Left ventricle myocardium superior (tissue), 1 donor: ENCODE data around the gene SLC7A9. TPM values are rescaled to one million over a fixed set of nuclear protein-coding genes. Genes with fewer than 3 reads are reported as not detected.

Experiments used
- ATAC-seq: fragments of 200-7000 bp; cut with Tn5 transposase; one replicate; pipeline ENCODE4 v1.9.1; 2020; ENCODE audit warnings: mild to moderate bottlenecking, moderate library complexity
- DNase-seq: peaks from one replicate; pipeline ENCODE4 v3.0.0-alpha.2; 2020
- intact Hi-C: fragments of 100-400 bp; cut with micrococcal nuclease; formaldehyde crosslinking; loops from one replicate; pipeline ENCODE4 v1.11.0; 2022
- long read RNA-seq: library from polyadenylated mRNA; unstranded; transcript quantifications from one replicate; pipeline ENCODE4 v2.0.0, GENCODE V29; 2021
- total RNA-seq: library from RNA; stranded (reverse); fragmentation: NEBNext Ultra II Directional; extraction: Animal tissue kit (Norgen Biotek cat#: 25700); gene quantifications from one replicate; pipeline ENCODE4 v1.2.1, GENCODE V29; 2021
- donor health status: DM: no; HTN: yes; CAD: no; lungs with severe emphysema.

SLC7A9 gene
- not detected for total RNA-seq
- long read RNA-seq = 0 reads

GRCh38 chr19:32869369-32869965 is at the start of gene SLC7A9:
TSS of gene SLC7A9 (minus strand) at chr19:32869767. CDS start at chr19:32868534, 1,233 bp downstream.
- no peak for DNase-seq
- intact Hi-C loops = no loop called here
- no peak for ATAC-seq

GRCh38 chr19:32919365-32919764 is 49.8 kb upstream of the SLC7A9 start:
- no peak for ATAC-seq

GRCh38 chr19:32917616-32917996 is 48.0 kb upstream of the SLC7A9 start:
- intact Hi-C loops = no loop called here
- no peak for ATAC-seq
- no peak for DNase-seq

More at GRCh38 chr19:32919365-32919764, 49.8 kb upstream of the SLC7A9 start:
- no peak for DNase-seq
- intact Hi-C loops = no loop called here

GRCh38 chr19:32916969-32917615 is 47.5 kb upstream of the SLC7A9 start:
- ATAC-seq (no peak), DNase-seq (no peak)
- intact Hi-C loops = no loop called here

- intact Hi-C loops = no loop called here
- DNase-seq = no peak
- no peak for ATAC-seq
Measured at GRCh38 chr19:32914879-32915660, 45.5 kb upstream of the SLC7A9 start.

- intact Hi-C loops = no loop called here
- ATAC-seq = no peak
- no peak for DNase-seq
Measured at GRCh38 chr19:32911467-32911866, 41.9 kb upstream of the SLC7A9 start.

- ATAC-seq (no peak), DNase-seq (no peak)
- intact Hi-C loops = no loop called here
Measured at GRCh38 chr19:32910874-32911273, 41.3 kb upstream of the SLC7A9 start.

GRCh38 chr19:32910094-32910493 is 40.5 kb upstream of the SLC7A9 start:
- DNase-seq (no peak), ATAC-seq (no peak)
- intact Hi-C loops = no loop called here

GRCh38 chr19:32909257-32909656 is 39.7 kb upstream of the SLC7A9 start:
- DNase-seq (no peak), ATAC-seq (no peak)
- intact Hi-C loops = no loop called here

GRCh38 chr19:32908641-32909190 is 39.1 kb upstream of the SLC7A9 start:
- ATAC-seq (no peak), DNase-seq (no peak)
- intact Hi-C loops = no loop called here

GRCh38 chr19:32902448-32902847 is 32.9 kb upstream of the SLC7A9 start:
- DNase-seq = no peak
- intact Hi-C loops = no loop called here
- ATAC-seq = no peak

GRCh38 chr19:32901504-32902161 is 32.1 kb upstream of the SLC7A9 start:
- no peak for ATAC-seq
- intact Hi-C loops = no loop called here
- DNase-seq = no peak

GRCh38 chr19:32896516-32897214 is 27.1 kb upstream of the SLC7A9 start:
- DNase-seq = no peak
- ATAC-seq = no peak
- intact Hi-C loops = no loop called here

GRCh38 chr19:32895384-32895783 is 25.8 kb upstream of the SLC7A9 start:
- intact Hi-C loops = no loop called here
- ATAC-seq (no peak), DNase-seq (no peak)

- ATAC-seq (no peak), DNase-seq (no peak)
- intact Hi-C loops = no loop called here
Measured at GRCh38 chr19:32891609-32892008, 22.0 kb upstream of the SLC7A9 start.

GRCh38 chr19:32890841-32891240 is 21.3 kb upstream of the SLC7A9 start:
- DNase-seq (no peak), ATAC-seq (no peak)
- intact Hi-C loops = no loop called here

- intact Hi-C loops = no loop called here
- no peak for DNase-seq
- ATAC-seq = no peak
Measured at GRCh38 chr19:32890326-32890725, 20.8 kb upstream of the SLC7A9 start.

- ATAC-seq (no peak), DNase-seq (no peak)
- intact Hi-C loops = no loop called here
Measured at GRCh38 chr19:32889137-32889934, 19.8 kb upstream of the SLC7A9 start.
